SU-DHL-6 (cell line): ENCODE data around the gene STARD10.

Experiments
- H2AFZ ChIP-seq: fragments of 200-600 bp; sonication (generic); 2 replicates; pipeline ENCODE4 v1.6.1; 2014; ENCODE audit warnings: low read depth, mild to moderate bottlenecking, moderate library complexity, mixed read lengths, antibody characterized with exemption, low read length; ENCODE audit not compliant: severe bottlenecking
- H3F3A ChIP-seq: fragments of 200-600 bp; shearing (Covaris generic); 2 replicates; pipeline ENCODE4 v1.6.0; 2016; ENCODE audit warnings: antibody characterized with exemption, mild to moderate bottlenecking; ENCODE audit not compliant: insufficient read depth
- H3K27ac ChIP-seq: fragments of 200-600 bp; sonication (generic); 2 replicates; pipeline ENCODE4 v1.5.1; 2016; ENCODE audit warnings: low read depth, mild to moderate bottlenecking, low read length, moderate library complexity, mixed read lengths
- H3K27me3 ChIP-seq: fragments of 200-600 bp; sonication (generic), shearing (Covaris generic); 2 replicates; pipeline ENCODE4 v1.6.0; 2014; ENCODE audit warnings: mild to moderate bottlenecking, low read length
- H3K36me3 ChIP-seq: fragments of 200-600 bp; sonication (generic); 2 replicates; pipeline ENCODE4 v1.6.1; 2014; ENCODE audit warnings: mild to moderate bottlenecking, low read length, mixed read lengths
- H3K4me2 ChIP-seq: fragments of 300-600, 200-600 bp; shearing (Covaris generic), sonication (generic); 2 replicates; pipeline ENCODE4 v1.6.0; 2014; ENCODE audit warnings: low read length, low read depth, mild to moderate bottlenecking; ENCODE audit not compliant: poor library complexity, severe bottlenecking
- H3K4me3 ChIP-seq: fragments of 200-600 bp; sonication (generic); 2 replicates; pipeline ENCODE4 v1.5.1; 2014; ENCODE audit warnings: antibody characterized with exemption, low read length, mild to moderate bottlenecking, mixed read lengths; ENCODE audit not compliant: insufficient read depth, poor library complexity, severe bottlenecking
- H3K79me2 ChIP-seq: fragments of 200-600 bp; sonication (generic); 2 replicates; pipeline ENCODE4 v1.6.1; 2014; ENCODE audit warnings: mild to moderate bottlenecking, low read length, moderate library complexity; ENCODE audit not compliant: insufficient read depth
- H3K9ac ChIP-seq: fragments of 200-600 bp; sonication (generic); 2 replicates; pipeline ENCODE4 v1.7.0; 2014; ENCODE audit warnings: mild to moderate bottlenecking, low read length
- H3K9me2 ChIP-seq: fragments of 200-600 bp; sonication (generic); replicated peaks from 2 replicates; pipeline ENCODE4 v1.6.1; 2014; ENCODE audit warnings: low read length; ENCODE audit not compliant: insufficient read depth
- H3K9me3 ChIP-seq: fragments of 200-600 bp; sonication (generic); 2 replicates; pipeline ENCODE4 v1.6.1; 2014; ENCODE audit warnings: low read length, mixed read lengths; ENCODE audit not compliant: insufficient read depth
- H4K20me1 ChIP-seq: fragments of 200-600 bp; sonication (generic); 2 replicates; pipeline ENCODE4 v1.6.1; 2014; ENCODE audit warnings: low read depth, mild to moderate bottlenecking, antibody characterized with exemption, low read length, moderate library complexity, mixed read lengths
- EZH2phosphoT487 ChIP-seq: fragments of 200-600 bp; sonication (generic), shearing (Covaris generic); conservative IDR thresholded peaks from 2 replicates; pipeline ENCODE4 v1.6.1; 2018; ENCODE audit warnings: mild to moderate bottlenecking, antibody characterized with exemption, low read length, moderate library complexity, mixed read lengths
- TF ChIP-seq, protein P1 (sequence below): fragments of 200-600 bp; sonication (generic); IDR thresholded peaks from one replicate; pipeline ENCODE4 v1.5.1; 2017; ENCODE audit warnings: antibody characterized with exemption, mild to moderate bottlenecking, low read length, moderate library complexity; ENCODE audit not compliant: insufficient read depth, poor library complexity, severe bottlenecking

Gene STARD10

DNA sequence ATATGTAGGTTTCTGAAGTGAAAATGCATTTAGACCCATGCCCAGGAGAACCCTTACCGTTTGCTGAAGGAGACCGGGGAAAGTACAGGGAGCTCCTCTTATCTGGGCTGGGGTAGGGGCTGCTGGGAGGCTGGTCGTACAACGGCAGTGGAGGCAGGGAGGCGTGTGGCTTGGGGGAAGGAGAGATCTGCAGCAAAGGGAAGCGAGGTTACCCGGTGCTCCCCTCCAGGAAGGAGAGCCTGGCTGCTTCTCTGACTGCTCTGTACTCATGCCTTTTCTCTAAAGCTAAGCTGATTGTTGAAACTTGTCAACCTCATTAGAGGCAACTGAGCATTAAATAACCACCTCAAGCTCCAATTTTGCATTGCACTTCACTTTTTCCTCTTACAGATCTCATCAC is 47.5 kb upstream of the STARD10 start:
- peaks cover 44% of the 10 kb centered on the region for H3K36me3 ChIP-seq
- H3K9ac ChIP-seq: no peak overlapping the region
- peaks cover 17% of the 10 kb centered on the region for H3F3A ChIP-seq
- H3K4me3 ChIP-seq: no peak overlapping the region
- no peaks in the 10 kb centered on the region for H3K9me3 ChIP-seq
- no peaks in the 10 kb centered on the region for H4K20me1 ChIP-seq
- H3K79me2 ChIP-seq: no peaks in the 10 kb centered on the region
- no peak for TF ChIP-seq EZH2phosphoT487
- TF ChIP-seq, protein P1, sequence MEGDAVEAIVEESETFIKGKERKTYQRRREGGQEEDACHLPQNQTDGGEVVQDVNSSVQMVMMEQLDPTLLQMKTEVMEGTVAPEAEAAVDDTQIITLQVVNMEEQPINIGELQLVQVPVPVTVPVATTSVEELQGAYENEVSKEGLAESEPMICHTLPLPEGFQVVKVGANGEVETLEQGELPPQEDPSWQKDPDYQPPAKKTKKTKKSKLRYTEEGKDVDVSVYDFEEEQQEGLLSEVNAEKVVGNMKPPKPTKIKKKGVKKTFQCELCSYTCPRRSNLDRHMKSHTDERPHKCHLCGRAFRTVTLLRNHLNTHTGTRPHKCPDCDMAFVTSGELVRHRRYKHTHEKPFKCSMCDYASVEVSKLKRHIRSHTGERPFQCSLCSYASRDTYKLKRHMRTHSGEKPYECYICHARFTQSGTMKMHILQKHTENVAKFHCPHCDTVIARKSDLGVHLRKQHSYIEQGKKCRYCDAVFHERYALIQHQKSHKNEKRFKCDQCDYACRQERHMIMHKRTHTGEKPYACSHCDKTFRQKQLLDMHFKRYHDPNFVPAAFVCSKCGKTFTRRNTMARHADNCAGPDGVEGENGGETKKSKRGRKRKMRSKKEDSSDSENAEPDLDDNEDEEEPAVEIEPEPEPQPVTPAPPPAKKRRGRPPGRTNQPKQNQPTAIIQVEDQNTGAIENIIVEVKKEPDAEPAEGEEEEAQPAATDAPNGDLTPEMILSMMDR: no peak
- no peak overlapping the region for H2AFZ ChIP-seq
- no peak overlapping the region for H3K4me2 ChIP-seq
- no peaks in the 10 kb centered on the region for H3K9me2 ChIP-seq
- H3K27me3 ChIP-seq: no peaks in the 10 kb centered on the region
- no peak overlapping the region for H3K27ac ChIP-seq

- TF ChIP-seq EZH2phosphoT487: no peak
- TF ChIP-seq, protein P1: no peak
- Histone ChIP-seq H3K36me3 (peaks cover 43% of the 10 kb centered on the region), H2AFZ (no peak overlapping the region), H3K4me2 (no peak overlapping the region), H3F3A (peaks cover 17% of the 10 kb centered on the region), H3K9me2 (no peaks in the 10 kb centered on the region), H3K9me3 (no peaks in the 10 kb centered on the region), H3K4me3 (no peak overlapping the region), H3K9ac (no peak overlapping the region), H3K79me2 (no peaks in the 10 kb centered on the region), H4K20me1 (no peaks in the 10 kb centered on the region), H3K27me3 (no peaks in the 10 kb centered on the region), H3K27ac (no peak overlapping the region)
Measured at GRCh38 chr11:72840780-72841179, 46.9 kb upstream of the STARD10 start.

DNA sequence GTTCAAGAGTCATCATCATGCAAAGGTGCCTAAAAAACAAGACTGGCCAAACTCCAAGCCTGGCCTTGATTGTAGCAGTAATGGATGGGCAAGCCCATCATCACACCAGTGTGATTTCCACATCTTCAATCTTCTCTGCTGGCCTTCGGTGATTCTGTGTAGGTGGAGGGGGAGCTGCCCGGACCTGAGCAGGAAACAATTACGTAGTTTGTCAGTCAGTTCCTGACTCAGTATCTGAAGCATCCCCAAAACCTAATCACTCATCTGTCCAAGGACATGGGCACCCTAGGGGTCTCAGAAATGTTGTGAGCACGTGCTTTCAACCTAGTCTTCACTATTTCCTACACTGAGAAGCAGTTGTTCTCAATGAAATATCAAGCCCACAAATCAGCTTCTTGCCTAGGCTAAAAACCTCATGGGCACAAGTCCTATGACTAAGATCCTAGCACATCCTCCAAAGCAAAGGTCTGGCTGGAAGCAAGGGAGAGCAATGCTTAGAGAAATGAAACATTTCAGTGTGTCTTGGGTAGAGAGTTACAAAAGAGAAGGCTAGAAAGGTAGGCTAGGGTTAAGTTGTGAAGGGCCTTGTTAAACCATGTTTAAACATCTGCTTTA is 45.0 kb upstream of the STARD10 start:
- no peaks in the 10 kb centered on the region for H3K9me2 ChIP-seq
- TF ChIP-seq, protein P1: no peak
- no peak for TF ChIP-seq EZH2phosphoT487
- H3K4me3 ChIP-seq: no peak overlapping the region
- no peaks in the 10 kb centered on the region for H3K27me3 ChIP-seq
- H3K27ac ChIP-seq: no peak overlapping the region
- H3K36me3 ChIP-seq: peaks cover 43% of the 10 kb centered on the region
- H3K9me3 ChIP-seq: no peaks in the 10 kb centered on the region
- H3F3A ChIP-seq: peaks cover 17% of the 10 kb centered on the region
- no peak overlapping the region for H3K9ac ChIP-seq
- H3K4me2 ChIP-seq: no peak overlapping the region
- H2AFZ ChIP-seq: no peak overlapping the region
- H3K79me2 ChIP-seq: no peaks in the 10 kb centered on the region
- no peaks in the 10 kb centered on the region for H4K20me1 ChIP-seq
